Endothelial cell of umbilical vein (primary cell): ENCODE measurements around the gene MS4A10.

Source experiments
- POLR2A ChIP-seq: IDR thresholded peaks from 2 replicates; pipeline ENCODE4 v1.6.1; 2012; ENCODE audit warnings: low read depth, mild to moderate bottlenecking, control low read depth, low read length
- TF ChIP-seq, protein P1 (sequence below), 2 donors: IDR thresholded peaks; 1 replicate in 1 of 2; 2 replicates in 1 of 2; pipeline ENCODE4 v1.5.1; 2011; ENCODE audit warnings: low read length in 2 of 2, mild to moderate bottlenecking in 2 of 2, moderate library complexity in 2 of 2, control low read depth in 1 of 2, inconsistent platforms in 1 of 2, low read depth in 1 of 2; ENCODE audit not compliant: insufficient read depth in 1 of 2; ENCODE audit errors: extremely low read depth in 1 of 2

DNA sequence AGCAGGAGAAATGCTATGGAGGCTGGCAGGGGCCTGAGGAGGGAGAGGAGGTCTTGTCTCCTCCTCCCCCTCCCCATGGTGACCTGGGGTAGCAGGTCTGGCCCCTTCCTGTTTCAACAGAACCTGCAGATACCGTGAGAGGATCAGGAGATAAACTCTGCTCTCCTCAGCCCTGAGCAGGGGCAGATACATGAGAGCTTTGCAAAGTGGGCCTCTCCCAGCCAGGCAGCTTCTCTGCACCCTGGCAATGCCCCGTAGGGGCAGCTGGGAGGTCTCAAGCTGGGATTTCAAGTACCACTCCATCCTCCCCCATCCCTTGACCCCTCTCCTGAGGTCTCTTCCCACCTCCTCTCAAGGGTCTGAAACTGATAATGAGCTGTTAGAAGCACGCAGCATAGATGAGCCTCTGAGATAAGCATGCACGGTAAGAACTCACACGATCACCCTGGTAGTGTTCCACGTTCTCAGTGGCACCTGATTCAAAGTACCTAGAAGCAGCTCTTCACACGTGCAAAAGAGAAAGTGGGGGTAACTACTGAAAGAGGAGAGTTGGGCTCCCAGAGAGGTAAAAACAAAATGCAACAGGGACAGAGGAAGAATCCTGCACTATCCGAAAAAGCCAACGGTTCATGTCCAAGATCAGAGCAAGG lies 51.9 kb downstream of the MS4A10 start:
- TF ChIP-seq, protein P1, sequence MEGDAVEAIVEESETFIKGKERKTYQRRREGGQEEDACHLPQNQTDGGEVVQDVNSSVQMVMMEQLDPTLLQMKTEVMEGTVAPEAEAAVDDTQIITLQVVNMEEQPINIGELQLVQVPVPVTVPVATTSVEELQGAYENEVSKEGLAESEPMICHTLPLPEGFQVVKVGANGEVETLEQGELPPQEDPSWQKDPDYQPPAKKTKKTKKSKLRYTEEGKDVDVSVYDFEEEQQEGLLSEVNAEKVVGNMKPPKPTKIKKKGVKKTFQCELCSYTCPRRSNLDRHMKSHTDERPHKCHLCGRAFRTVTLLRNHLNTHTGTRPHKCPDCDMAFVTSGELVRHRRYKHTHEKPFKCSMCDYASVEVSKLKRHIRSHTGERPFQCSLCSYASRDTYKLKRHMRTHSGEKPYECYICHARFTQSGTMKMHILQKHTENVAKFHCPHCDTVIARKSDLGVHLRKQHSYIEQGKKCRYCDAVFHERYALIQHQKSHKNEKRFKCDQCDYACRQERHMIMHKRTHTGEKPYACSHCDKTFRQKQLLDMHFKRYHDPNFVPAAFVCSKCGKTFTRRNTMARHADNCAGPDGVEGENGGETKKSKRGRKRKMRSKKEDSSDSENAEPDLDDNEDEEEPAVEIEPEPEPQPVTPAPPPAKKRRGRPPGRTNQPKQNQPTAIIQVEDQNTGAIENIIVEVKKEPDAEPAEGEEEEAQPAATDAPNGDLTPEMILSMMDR (IDR thresholded peaks at IDR 0.05; ENCODE audit: extremely low read depth in 1 of 2, insufficient read depth in 1 of 2, low read depth in 1 of 2, low read length in 2 of 2), result no peak
- TF ChIP-seq POLR2A, result no peak
